ENCODE results near the gene CROCC2.

Gene CROCC2

GRCh38 chr2:241029599-241030332 lies 123.6 kb downstream of the CROCC2 start:
- no peak for DNase-seq

- DNase-seq, result no peak
These were observed 124.2 kb downstream of the CROCC2 start for GRCh38 chr2:241030333-241030680.

GRCh38 chr2:241030883-241031282 lies 124.7 kb downstream of the CROCC2 start:
- no peak for DNase-seq

- no peak for DNase-seq
These were observed 125.5 kb downstream of the CROCC2 start for GRCh38 chr2:241031436-241032165.

GRCh38 chr2:241033336-241033987 lies 127.3 kb downstream of the CROCC2 start:
- no peak for DNase-seq

- no peak for DNase-seq
These were observed 127.9 kb downstream of the CROCC2 start for GRCh38 chr2:241033994-241034393.

GRCh38 chr2:241034490-241035141 lies 128.5 kb downstream of the CROCC2 start:
- no peak for DNase-seq

GRCh38 chr2:241035142-241035817 lies 129.1 kb downstream of the CROCC2 start:
- DNase-seq, result no peak

- no peak for DNase-seq
These were observed 129.8 kb downstream of the CROCC2 start for GRCh38 chr2:241035818-241036396.

GRCh38 chr2:241036397-241036963 lies 130.3 kb downstream of the CROCC2 start:
- no peak for DNase-seq

- no peak for DNase-seq
These were observed 130.9 kb downstream of the CROCC2 start for GRCh38 chr2:241036964-241037421.

- no peak for DNase-seq
These were observed 131.4 kb downstream of the CROCC2 start for GRCh38 chr2:241037498-241037897.

- DNase-seq, result no peak
These were observed 132.4 kb downstream of the CROCC2 start for GRCh38 chr2:241038374-241039180.

GRCh38 chr2:241039416-241039815 lies 133.3 kb downstream of the CROCC2 start:
- DNase-seq, result no peak

GRCh38 chr2:241040081-241040803 lies 134.1 kb downstream of the CROCC2 start:
- no peak for DNase-seq

- no peak for DNase-seq
These were observed 135.5 kb downstream of the CROCC2 start for GRCh38 chr2:241041589-241042158.

All from KG1 (cell line).